Stimulated activated naive CD8-positive, alpha-beta T cell treated with anti-CD3 and anti-CD28 coated beads, Interleukin-15, amount 100 ng/mL, for 72 hours (primary cell): ENCODE measurements around the gene TYSND1.

Experiments
- ATAC-seq: fragments of 150-1000 bp; cut with Tn5 transposase; 2 replicates; pipeline ENCODE4 v1.10.0; 2021; ENCODE audit warnings: mild to moderate bottlenecking, moderate library complexity
- DNase-seq, 2 donors: peaks; one replicate each; pipeline ENCODE4 v3.0.0; 2021 to 2022
- H3K27ac Mint-ChIP-seq, 2 donors: one replicate each; pipeline ENCODE4 v1.8.0; 2022; ENCODE audit warnings: mild to moderate bottlenecking in 2 of 2, mixed read lengths in 2 of 2, moderate library complexity in 2 of 2
- H3K27me3 Mint-ChIP-seq: one replicate; pipeline ENCODE4 v1.8.0; 2022; ENCODE audit warnings: mixed read lengths
- H3K4me1 Mint-ChIP-seq: one replicate; pipeline ENCODE4 v1.8.0; 2022; ENCODE audit warnings: mild to moderate bottlenecking, mixed read lengths
- H3K4me3 Mint-ChIP-seq, 2 donors: one replicate each; pipeline ENCODE4 v1.8.0; 2022; ENCODE audit warnings: mild to moderate bottlenecking in 2 of 2, mixed read lengths in 2 of 2, moderate library complexity in 1 of 2
- H3K9me3 Mint-ChIP-seq, 2 donors: one replicate each; pipeline ENCODE4 v1.8.0; 2022; ENCODE audit warnings: mixed read lengths in 2 of 2

Gene TYSND1

GRCh38 chr10:70090013-70090412 is 56.5 kb downstream of the TYSND1 start:
- peaks cover 37% of the 10 kb centered on the region for H3K4me1 Mint-ChIP-seq
- H3K27ac Mint-ChIP-seq: no peak overlapping the region
- H3K9me3 Mint-ChIP-seq: no peaks in the 10 kb centered on the region
- H3K4me3 Mint-ChIP-seq: no peak overlapping the region
- no peak for DNase-seq
- no peak for ATAC-seq
- H3K27me3 Mint-ChIP-seq: no peaks in the 10 kb centered on the region

- H3K9me3 Mint-ChIP-seq: no peaks in the 10 kb centered on the region
- no peak overlapping the region for H3K4me3 Mint-ChIP-seq
- peaks cover 20% of the 10 kb centered on the region for H3K4me1 Mint-ChIP-seq
- H3K27ac Mint-ChIP-seq: no peak overlapping the region
- DNase-seq (no peak), ATAC-seq (no peak)
- H3K27me3 Mint-ChIP-seq: no peaks in the 10 kb centered on the region
Measured at GRCh38 chr10:70088308-70088698, 58.2 kb downstream of the TYSND1 start.
